MM.1S (cell line): ENCODE data around the gene NAGPA.

Experiments
- DNase-seq: peaks from one replicate; pipeline ENCODE4 v3.0.0-alpha.2; 2015
- H2AFZ ChIP-seq: fragments of 300-600 bp; sonication (generic); 2 replicates; pipeline ENCODE4 v1.6.0; 2016; ENCODE audit warnings: antibody characterized with exemption, low read length
- H3F3A ChIP-seq: fragments of 300-600 bp; sonication (generic); 2 replicates; pipeline ENCODE4 v1.6.1; 2016; ENCODE audit warnings: mild to moderate bottlenecking, antibody characterized with exemption, low read length, moderate library complexity, mixed read lengths; ENCODE audit not compliant: insufficient read depth
- H3K27ac ChIP-seq: fragments of 300-600 bp; sonication (generic); 2 replicates; pipeline ENCODE4 v1.5.1; 2016; ENCODE audit warnings: mild to moderate bottlenecking, low read length
- H3K27me3 ChIP-seq: fragments of 300-600 bp; sonication (generic); replicated peaks from 2 replicates; pipeline ENCODE4 v1.6.0; 2016; ENCODE audit warnings: low read length; ENCODE audit not compliant: insufficient read depth
- H3K36me3 ChIP-seq: fragments of 300-600 bp; sonication (generic); replicated peaks from 2 replicates; pipeline ENCODE4 v1.6.1; 2016; ENCODE audit warnings: mild to moderate bottlenecking, low read length, mixed read lengths; ENCODE audit not compliant: insufficient read depth
- H3K4me1 ChIP-seq: fragments of 300-600 bp; sonication (generic); 2 replicates; pipeline ENCODE4 v1.6.1; 2016; ENCODE audit warnings: low read length, mixed read lengths
- H3K4me2 ChIP-seq: fragments of 300-600 bp; sonication (generic); 2 replicates; pipeline ENCODE4 v1.6.0; 2016; ENCODE audit warnings: low read depth, low read length
- H3K4me3 ChIP-seq: fragments of 300-600 bp; sonication (generic); 2 replicates; pipeline ENCODE4 v1.5.1; 2016; ENCODE audit warnings: low read length, mixed read lengths
- H3K79me2 ChIP-seq: fragments of 300-600 bp; sonication (generic); 2 replicates; pipeline ENCODE4 v1.6.1; 2016; ENCODE audit warnings: mixed run types, low read length, mixed read lengths
- H3K9ac ChIP-seq: fragments of 300-600 bp; sonication (generic); 2 replicates; pipeline ENCODE4 v1.6.1; 2016; ENCODE audit warnings: low read length, mixed read lengths
- H3K9me2 ChIP-seq: fragments of 300-600 bp; sonication (generic); replicated peaks from 2 replicates; pipeline ENCODE4 v1.6.1; 2016; ENCODE audit warnings: mild to moderate bottlenecking, low read length, mixed read lengths; ENCODE audit not compliant: insufficient read depth
- H3K9me3 ChIP-seq: fragments of 300-600 bp; sonication (generic); replicated peaks from 2 replicates; pipeline ENCODE4 v1.6.1; 2016; ENCODE audit warnings: mild to moderate bottlenecking, low read length, mixed read lengths; ENCODE audit not compliant: insufficient read depth
- H4K20me1 ChIP-seq: fragments of 300-600 bp; sonication (generic); 2 replicates; pipeline ENCODE4 v1.6.1; 2016; ENCODE audit warnings: mild to moderate bottlenecking, low read length, moderate library complexity, mixed read lengths; ENCODE audit not compliant: insufficient read depth
- EZH2 ChIP-seq: fragments of 300-600 bp; sonication (generic); optimal IDR thresholded peaks from 2 replicates; pipeline ENCODE3; 2017; ENCODE audit warnings: low read depth, mild to moderate bottlenecking, antibody characterized with exemption, low read length, mixed read lengths
- EZH2phosphoT487 ChIP-seq: fragments of 300-600 bp; sonication (generic); IDR thresholded peaks from 2 replicates; pipeline ENCODE4 v1.6.1; 2018; ENCODE audit warnings: antibody characterized with exemption, low read length
- TF ChIP-seq, protein P1 (sequence below): fragments of 300-600 bp; sonication (generic); IDR thresholded peaks from 2 replicates; pipeline ENCODE4 v1.5.1; 2016; ENCODE audit warnings: antibody characterized with exemption, low read length, mixed read lengths

The NAGPA gene

DNA sequence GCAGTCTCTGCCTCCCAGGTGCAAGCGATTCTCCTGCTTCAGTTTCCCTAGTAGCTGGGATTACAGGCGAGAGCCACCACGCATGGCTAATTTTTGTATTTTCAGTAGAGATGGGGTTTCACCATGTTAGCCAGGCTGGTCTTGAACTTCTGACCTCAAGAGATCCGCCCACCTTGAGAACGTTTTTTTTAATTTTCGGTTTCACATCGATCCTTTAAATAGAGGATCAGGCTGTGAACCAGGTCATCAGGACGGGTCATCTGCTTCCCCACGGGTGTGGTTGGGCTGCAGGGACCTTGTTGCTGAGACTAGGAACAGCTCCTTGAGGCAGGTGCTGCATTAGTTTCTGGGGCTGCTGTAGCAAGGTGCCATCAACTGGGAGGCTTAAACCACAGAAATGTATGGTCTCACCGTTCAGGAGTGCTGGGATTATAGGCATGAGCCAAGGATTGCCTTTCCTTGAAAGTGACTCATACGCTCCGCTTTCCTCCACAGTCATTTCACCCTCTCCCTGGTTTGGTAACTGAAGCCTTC, 7.9 kb upstream of the NAGPA start:
- Histone ChIP-seq H3K27me3 (peaks cover 3% of the 10 kb centered on the region), H3K4me2 (peak overlapping the region; percentile 37; the same call in 1 of the 2 replicates)
- DNase-seq = peak; percentile 90

DNA sequence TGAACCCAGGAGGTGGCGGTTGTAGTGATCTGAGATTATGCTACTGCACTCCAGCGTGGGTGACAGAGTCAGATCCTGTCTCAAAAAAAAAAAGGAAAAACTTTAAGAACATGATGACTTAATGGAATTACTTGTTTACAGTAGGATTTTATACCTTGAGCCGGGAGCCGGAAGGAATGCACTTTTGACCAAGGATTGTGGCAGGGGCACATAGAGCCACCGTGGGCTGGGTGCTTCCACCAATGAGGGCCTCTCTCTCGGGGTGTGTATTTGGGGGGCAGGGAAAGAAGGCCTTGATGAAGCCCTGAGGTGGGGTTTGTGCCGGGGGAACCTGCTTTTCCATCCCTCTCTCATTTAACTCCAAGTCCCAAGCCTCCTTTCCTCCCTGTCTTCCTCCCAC, 6.7 kb upstream of the NAGPA start:
- no peaks in the 10 kb centered on the region for H4K20me1 ChIP-seq
- H3F3A ChIP-seq = peaks cover 13% of the 10 kb centered on the region
- H3K9ac ChIP-seq = no peak overlapping the region
- H3K4me1 ChIP-seq = peaks cover 21% of the 10 kb centered on the region
- TF ChIP-seq EZH2 (no peak), EZH2phosphoT487 (no peak)
- TF ChIP-seq, protein P1, sequence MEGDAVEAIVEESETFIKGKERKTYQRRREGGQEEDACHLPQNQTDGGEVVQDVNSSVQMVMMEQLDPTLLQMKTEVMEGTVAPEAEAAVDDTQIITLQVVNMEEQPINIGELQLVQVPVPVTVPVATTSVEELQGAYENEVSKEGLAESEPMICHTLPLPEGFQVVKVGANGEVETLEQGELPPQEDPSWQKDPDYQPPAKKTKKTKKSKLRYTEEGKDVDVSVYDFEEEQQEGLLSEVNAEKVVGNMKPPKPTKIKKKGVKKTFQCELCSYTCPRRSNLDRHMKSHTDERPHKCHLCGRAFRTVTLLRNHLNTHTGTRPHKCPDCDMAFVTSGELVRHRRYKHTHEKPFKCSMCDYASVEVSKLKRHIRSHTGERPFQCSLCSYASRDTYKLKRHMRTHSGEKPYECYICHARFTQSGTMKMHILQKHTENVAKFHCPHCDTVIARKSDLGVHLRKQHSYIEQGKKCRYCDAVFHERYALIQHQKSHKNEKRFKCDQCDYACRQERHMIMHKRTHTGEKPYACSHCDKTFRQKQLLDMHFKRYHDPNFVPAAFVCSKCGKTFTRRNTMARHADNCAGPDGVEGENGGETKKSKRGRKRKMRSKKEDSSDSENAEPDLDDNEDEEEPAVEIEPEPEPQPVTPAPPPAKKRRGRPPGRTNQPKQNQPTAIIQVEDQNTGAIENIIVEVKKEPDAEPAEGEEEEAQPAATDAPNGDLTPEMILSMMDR = no peak
- no peaks in the 10 kb centered on the region for H3K9me3 ChIP-seq
- H3K9me2 ChIP-seq = no peaks in the 10 kb centered on the region
- no peak for DNase-seq
- no peak overlapping the region for H3K27ac ChIP-seq
- no peaks in the 10 kb centered on the region for H3K36me3 ChIP-seq
- no peak overlapping the region for H3K4me3 ChIP-seq
- H2AFZ ChIP-seq = no peak overlapping the region
- H3K79me2 ChIP-seq = no peaks in the 10 kb centered on the region
- peaks cover 3% of the 10 kb centered on the region for H3K27me3 ChIP-seq
- H3K4me2 ChIP-seq = no peak overlapping the region

More for the DNA sequence above, 7.9 kb upstream of the NAGPA start:
- H2AFZ ChIP-seq = no peak overlapping the region
- H3K36me3 ChIP-seq = no peaks in the 10 kb centered on the region
- TF ChIP-seq, protein P1 = no peak
- TF ChIP-seq EZH2phosphoT487 (no peak), EZH2 (no peak)
- H3K9ac ChIP-seq = no peak overlapping the region
- H3K9me2 ChIP-seq = no peaks in the 10 kb centered on the region
- no peaks in the 10 kb centered on the region for H3K79me2 ChIP-seq
- H4K20me1 ChIP-seq = no peaks in the 10 kb centered on the region
- H3K4me1 ChIP-seq = peaks cover 19% of the 10 kb centered on the region
- peaks cover 13% of the 10 kb centered on the region for H3F3A ChIP-seq
- no peak overlapping the region for H3K4me3 ChIP-seq
- 0 out of 2 replicates have a peak overlapping the region, but pooled peaks have one; percentile 29 for H3K27ac ChIP-seq
- no peaks in the 10 kb centered on the region for H3K9me3 ChIP-seq

DNA sequence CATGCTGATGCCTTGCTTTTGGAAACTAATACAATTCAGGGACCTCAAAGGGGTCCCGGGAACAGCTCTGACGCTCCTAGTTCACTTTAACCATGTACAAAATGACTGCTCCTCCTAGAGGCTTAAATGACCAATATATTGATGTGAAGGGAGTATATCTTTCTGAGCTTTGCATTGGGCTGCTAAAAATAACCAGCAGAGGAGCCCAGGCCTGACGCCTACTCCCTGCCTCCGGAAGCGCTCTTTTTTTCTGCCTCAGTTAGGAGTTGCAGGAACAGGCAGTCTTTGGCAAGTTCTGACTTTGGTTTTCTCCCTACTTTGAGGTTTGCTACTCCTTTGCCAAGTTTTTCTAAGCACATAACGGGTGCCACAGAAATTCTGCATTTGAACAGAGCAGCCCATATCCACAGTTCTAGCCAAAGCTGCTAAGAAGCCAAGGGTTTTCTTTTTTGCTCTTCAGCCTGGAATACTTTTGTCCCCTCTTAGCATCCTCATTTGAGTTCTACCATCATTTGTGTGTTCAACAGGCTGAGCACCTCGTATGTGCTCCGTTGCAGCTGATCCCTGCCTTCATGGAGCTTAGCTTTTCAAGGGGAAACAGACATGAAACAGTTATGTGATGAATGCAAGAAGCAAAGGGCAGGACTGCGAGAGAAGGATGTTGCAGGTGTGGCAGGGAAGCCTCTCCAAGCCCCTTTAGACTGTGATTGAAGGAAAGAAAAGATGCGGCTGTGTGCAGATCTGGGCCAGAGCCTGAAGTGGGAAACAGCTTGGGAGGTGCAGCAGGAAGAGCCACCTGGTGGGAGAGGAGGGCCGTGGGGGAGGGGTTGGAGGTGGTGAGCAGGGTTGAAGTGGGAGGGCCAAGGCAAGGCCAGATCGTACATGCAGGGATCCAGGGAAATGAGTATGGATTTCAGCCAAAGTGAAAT, 2.8 kb upstream of the NAGPA start:
- no peak overlapping the region for H2AFZ ChIP-seq
- no peak for DNase-seq

More for the DNA sequence above, 2.8 kb upstream of the NAGPA start:
- TF ChIP-seq, protein P1 = no peak
- TF ChIP-seq EZH2 = no peak
- TF ChIP-seq EZH2phosphoT487 = no peak
- Histone ChIP-seq H3K4me3 (no peak overlapping the region), H3K9ac (no peak overlapping the region), H3K36me3 (no peaks in the 10 kb centered on the region), H3K4me1 (peaks cover 13% of the 10 kb centered on the region), H3K9me3 (no peaks in the 10 kb centered on the region), H3K9me2 (no peaks in the 10 kb centered on the region), H3K27ac (no peak overlapping the region), H3K27me3 (peaks cover 3% of the 10 kb centered on the region), H4K20me1 (no peaks in the 10 kb centered on the region), H3K79me2 (no peaks in the 10 kb centered on the region), H3F3A (peaks cover 5% of the 10 kb centered on the region; the same call in 1 of the 2 replicates), H3K4me2 (no peak overlapping the region)
